Common myeloid progenitor, CD34-positive (primary cell): Measurements from ENCODE around the gene ANXA9.

Experiments used
- CTCF ChIA-PET: fragments of 350-600 bp; sonication (Branson Sonifier 250); formaldehyde crosslinking; loops from one replicate; lab custom pipeline; 2021; ENCODE audit warnings: antibody characterized with exemption; lab: Charles Lee
- POLR2A ChIA-PET: fragments of 350-600 bp; sonication (Branson Sonifier 250); formaldehyde crosslinking; loops from one replicate; lab custom pipeline; 2021; ENCODE audit warnings: antibody characterized with exemption; lab: Charles Lee
- DNase-seq, 3 donors: peaks; one replicate each; pipeline versions ENCODE4 v3.0.0 to v3.0.0-alpha.2; 2013
- H3K27ac ChIP-seq, 2 experiments: 1 replicate in 1 of 2; 2 replicates in 1 of 2; pipeline ENCODE4 v1.7.0; 2013; ENCODE audit warnings: inconsistent platforms in 2 of 2, low read length in 2 of 2, mild to moderate bottlenecking in 2 of 2, low read depth in 1 of 2, moderate library complexity in 1 of 2; ENCODE audit not compliant: severe bottlenecking in 2 of 2, insufficient read depth in 1 of 2, poor library complexity in 1 of 2
- H3K27me3 ChIP-seq, 5 experiments: replicated peaks in 2 of 5; 1 replicate in 3 of 5; 2 replicates in 2 of 5; pipeline versions ENCODE4 v1.6.1 to v1.7.0; 2013; ENCODE audit warnings: low read length in 4 of 5, mild to moderate bottlenecking in 2 of 5, moderate library complexity in 2 of 5, inconsistent platforms in 1 of 5; ENCODE audit not compliant: insufficient read depth in 5 of 5, control insufficient read depth in 4 of 5
- H3K36me3 ChIP-seq, 4 experiments: 1 replicate in 2 of 4; 2 replicates in 2 of 4; pipeline versions ENCODE4 v1.6.1 to v1.7.0; 2013; ENCODE audit warnings: low read length in 3 of 4, control low read depth in 1 of 4, mild to moderate bottlenecking in 1 of 4; ENCODE audit not compliant: control insufficient read depth in 4 of 4, insufficient read depth in 4 of 4
- H3K4me1 ChIP-seq, 4 experiments: 1 replicate in 3 of 4; 2 replicates in 1 of 4; pipeline versions ENCODE4 v1.6.1 to v1.7.1; 2013; ENCODE audit warnings: low read length in 3 of 4, mild to moderate bottlenecking in 3 of 4, control low read depth in 1 of 4, inconsistent platforms in 1 of 4, moderate library complexity in 1 of 4; ENCODE audit not compliant: control insufficient read depth in 4 of 4, insufficient read depth in 4 of 4; ENCODE audit errors: control extremely low read depth in 1 of 4
- H3K4me3 ChIP-seq, 7 experiments: 1 replicate in 4 of 7; 2 replicates in 3 of 7; pipeline versions ENCODE4 v1.5.1 to v1.7.0; 2013; ENCODE audit warnings: mild to moderate bottlenecking in 7 of 7, low read length in 6 of 7, moderate library complexity in 6 of 7, inconsistent platforms in 2 of 7, low read depth in 2 of 7, control low read depth in 1 of 7; ENCODE audit not compliant: insufficient read depth in 4 of 7, control insufficient read depth in 1 of 7; ENCODE audit errors: extremely low read depth in 1 of 7
- H3K9me3 ChIP-seq, 5 experiments: 1 replicate in 4 of 5; 2 replicates in 1 of 5; pipeline versions ENCODE4 v1.6.1 to v1.7.1; 2013; ENCODE audit warnings: low read length in 4 of 5, mild to moderate bottlenecking in 2 of 5, inconsistent platforms in 1 of 5, low read depth in 1 of 5, moderate library complexity in 1 of 5; ENCODE audit not compliant: control insufficient read depth in 4 of 5, insufficient read depth in 2 of 5; ENCODE audit errors: control extremely low read depth in 1 of 5
- WGBS: methylation state at CpG from one replicate; pipeline ENCODE4 v1.1.5; 2013; ENCODE audit not compliant: insufficient coverage; 5-methylcytosine and 5-hydroxymethylcytosine counted together

The ANXA9 gene

DNA sequence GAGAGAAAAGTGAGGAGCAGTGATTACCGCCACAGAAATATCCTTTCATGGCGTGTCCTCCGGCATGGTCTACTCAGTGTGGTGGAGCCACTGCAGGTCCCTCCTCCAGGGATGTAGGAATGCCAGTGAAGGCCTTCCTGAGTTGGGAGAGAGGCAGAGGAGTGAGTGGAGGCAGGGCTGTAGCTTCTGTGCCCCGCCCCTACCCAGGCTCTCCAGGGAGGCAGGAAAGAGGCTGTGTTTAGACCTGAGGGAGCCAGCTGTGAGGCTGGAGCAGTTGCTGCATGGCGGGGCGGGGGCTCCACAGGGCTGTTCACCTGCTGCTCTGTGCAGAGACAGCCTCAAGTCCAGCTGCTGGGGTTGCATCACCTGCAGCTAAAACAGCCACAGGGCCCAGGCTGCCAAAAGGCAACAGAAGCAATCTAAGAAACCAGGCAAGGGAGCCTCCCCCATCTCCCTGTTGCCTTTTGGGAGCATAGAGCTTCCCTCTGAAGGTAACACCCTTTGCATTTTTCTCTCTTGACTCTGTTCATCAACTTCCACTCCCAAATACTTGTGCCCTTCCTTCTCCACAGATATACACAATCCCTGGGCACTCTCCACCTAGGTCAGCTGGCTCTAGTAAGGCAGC, 801 bp upstream of the ANXA9 start:
- DNase-seq = no peak
- Histone ChIP-seq H3K36me3 (no peaks in the 10 kb centered on the region), H3K27ac (no peak overlapping the region), H3K9me3 (no peaks in the 10 kb centered on the region), H3K27me3 (no peaks in the 10 kb centered on the region), H3K4me1 (peaks cover 18 to 52% (median 43%) of the 10 kb centered on the region in 4 experiments), H3K4me3 (no peak overlapping the region)
- ChIA-PET CTCF (interaction anchor here (0.7 to 15.2 kb wide), 9 partner anchors 8 to 222 kb away, joined by 3 to 235 read pairs (median 6); partner anchors contain the start of gene MINDY1), POLR2A (interaction anchor here (0.6 kb wide), 1 partner anchor 168 kb away, joined by 3 read pairs; no protein-coding TSS in a partner anchor)
- 94% methylated on average over 5 of the region's 6 CpGs for WGBS

- H3K4me1 ChIP-seq = peaks cover 0 to 17% (median 8%) of the 10 kb centered on the region in 4 experiments
- H3K27me3 ChIP-seq = no peaks in the 10 kb centered on the region
- H3K27ac ChIP-seq = no peak overlapping the region
- CTCF ChIA-PET = interaction anchor here (6.0 to 15.2 kb wide), 2 partner anchors 13 to 21 kb away, joined by 39 to 235 read pairs; partner anchors contain the start of gene MINDY1
- no peaks in the 10 kb centered on the region for H3K9me3 ChIP-seq
- POLR2A ChIA-PET = interaction anchor here (0.7 kb wide), 1 partner anchor 14 kb away, joined by 3 read pairs; no protein-coding TSS in a partner anchor
- no peak overlapping the region for H3K4me3 ChIP-seq
- WGBS = 94% methylated on average over 2 of the region's 2 CpGs
- DNase-seq = no peak
- no peaks in the 10 kb centered on the region for H3K36me3 ChIP-seq
Measured at GRCh38 chr1:150985179-150985825, 3.2 kb downstream of the ANXA9 start.

DNA sequence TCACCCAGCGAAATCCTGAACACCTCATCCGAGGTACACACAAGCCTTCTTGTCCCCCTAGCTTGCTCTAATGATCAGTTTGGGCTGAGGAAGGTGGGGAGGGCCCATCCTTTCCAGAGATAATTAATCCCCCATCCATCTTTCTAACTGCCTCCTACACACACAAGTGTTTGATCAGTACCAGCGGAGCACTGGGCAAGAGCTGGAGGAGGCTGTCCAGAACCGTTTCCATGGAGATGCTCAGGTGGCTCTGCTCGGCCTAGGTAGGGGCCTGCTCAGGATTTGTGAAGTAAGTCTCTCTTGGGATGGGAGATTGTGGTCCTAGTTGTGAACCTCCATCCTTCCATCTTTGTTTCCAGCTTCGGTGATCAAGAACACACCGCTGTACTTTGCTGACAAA, 5.8 kb downstream of the ANXA9 start:
- H3K9me3 ChIP-seq = no peaks in the 10 kb centered on the region
- no peaks in the 10 kb centered on the region for H3K36me3 ChIP-seq
- H3K27me3 ChIP-seq = no peaks in the 10 kb centered on the region
- H3K4me3 ChIP-seq = no peak overlapping the region
- WGBS = 96% methylated on average over 4 of the region's 7 CpGs
- no peak for DNase-seq
- POLR2A ChIA-PET = no interaction called here
- CTCF ChIA-PET = interaction anchor here (1.1 to 15.2 kb wide), 3 partner anchors 10 to 24 kb away, joined by 3 to 235 read pairs (median 19); partner anchors contain the start of gene MINDY1
- no peak overlapping the region for H3K27ac ChIP-seq
- H3K4me1 ChIP-seq = no peaks in the 10 kb centered on the region

GRCh38 chr1:150992626-150993025, 10.5 kb downstream of the ANXA9 start:
- ChIA-PET POLR2A (no interaction called here), CTCF (interaction anchor here (1.3 to 12.3 kb wide), 2 partner anchors 10 to 20 kb away, joined by 4 to 235 read pairs; partner anchors contain the start of gene ANXA9)
- WGBS = 96% methylated on average over 3 of the region's 4 CpGs
- no peak overlapping the region for H3K4me3 ChIP-seq
- H3K27me3 ChIP-seq = no peaks in the 10 kb centered on the region
- no peak overlapping the region for H3K27ac ChIP-seq
- H3K36me3 ChIP-seq = peaks cover 2 to 18% (median 9%) of the 10 kb centered on the region in 4 experiments
- H3K4me1 ChIP-seq = peaks cover 0 to 3% (median 0%) of the 10 kb centered on the region in 4 experiments
- DNase-seq = no peak
- H3K9me3 ChIP-seq = no peaks in the 10 kb centered on the region

DNA sequence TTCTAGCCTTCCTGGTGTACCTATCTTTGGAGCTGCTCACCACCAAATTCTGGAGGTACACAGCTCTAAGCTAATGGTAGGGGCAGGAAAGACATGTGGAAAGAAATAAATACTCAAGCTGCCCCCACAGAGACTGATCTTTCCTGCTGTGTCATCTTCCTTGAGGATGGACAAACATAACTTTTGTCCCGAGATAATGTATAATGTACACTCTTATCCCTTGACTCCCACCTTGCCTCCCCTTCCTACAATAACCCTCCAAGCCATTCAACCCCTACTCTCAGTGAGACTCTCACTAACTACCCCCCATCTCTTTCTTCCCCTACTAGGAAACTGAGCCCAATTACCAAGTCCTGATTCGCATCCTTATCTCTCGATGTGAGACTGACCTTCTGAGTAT, 12.2 kb downstream of the ANXA9 start:
- peaks cover 5 to 30% (median 16%) of the 10 kb centered on the region in 4 experiments for H3K36me3 ChIP-seq
- H3K9me3 ChIP-seq = no peaks in the 10 kb centered on the region
- peaks cover 0 to 11% (median 8%) of the 10 kb centered on the region in 4 experiments for H3K4me1 ChIP-seq
- no peak overlapping the region for H3K27ac ChIP-seq
- H3K4me3 ChIP-seq = no peak overlapping the region
- 84% methylated on average over 3 of the region's 3 CpGs for WGBS
- H3K27me3 ChIP-seq = no peaks in the 10 kb centered on the region
- no peak for DNase-seq
- POLR2A ChIA-PET = no interaction called here
- CTCF ChIA-PET = interaction anchor here (2.1 to 12.3 kb wide), 3 partner anchors 11 to 23 kb away, joined by 4 to 235 read pairs (median 65); partner anchors contain the start of genes ANXA9 and MINDY1

DNA sequence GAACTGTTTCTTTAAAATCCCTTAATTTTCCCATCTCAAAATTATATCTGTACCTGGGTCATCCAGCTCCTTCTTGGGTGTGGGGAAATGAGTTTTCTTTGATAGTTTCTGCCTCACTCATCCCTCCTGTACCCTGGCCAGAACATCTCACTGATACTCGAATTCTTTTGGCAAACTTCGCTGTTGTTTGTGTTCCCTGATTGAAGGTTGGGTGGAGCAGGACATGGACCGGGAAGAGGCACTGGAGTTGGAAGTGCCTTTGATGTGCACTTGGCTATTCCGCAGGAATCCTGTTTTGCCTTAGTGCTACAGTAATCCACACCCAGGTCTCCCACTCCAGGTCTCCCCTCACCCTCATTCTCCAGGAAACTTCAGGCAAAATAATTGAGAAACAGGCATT, 13.4 kb downstream of the ANXA9 start:
- Histone ChIP-seq H3K4me1 (peaks cover 7 to 24% (median 20%) of the 10 kb centered on the region in 4 experiments), H3K27me3 (no peaks in the 10 kb centered on the region), H3K36me3 (peaks cover 5 to 30% (median 16%) of the 10 kb centered on the region in 4 experiments), H3K4me3 (no peak overlapping the region), H3K9me3 (no peaks in the 10 kb centered on the region), H3K27ac (no peak overlapping the region)
- DNase-seq = no peak
- POLR2A ChIA-PET = interaction anchor here (1.3 kb wide), 1 partner anchor 11 kb away, joined by 4 read pairs; the partner anchor contains the start of gene MINDY1
- CTCF ChIA-PET = interaction anchor here (0.9 to 12.3 kb wide), 9 partner anchors 10 to 113 kb away, joined by 3 to 235 read pairs (median 4); partner anchors contain the start of genes ANXA9, MINDY1 and SETDB1
- 77% methylated on average over 3 of the region's 4 CpGs for WGBS
